Natural killer cell treated with Interleukin-12 subunit alpha and Interleukin-12 subunit beta and Interleukin-15 and Interleukin-18, amount 100 ng/mL, for 72 hours (primary cell): ENCODE results near the gene AP1B1. TPM values are rescaled to one million over a fixed set of nuclear protein-coding genes. Genes with fewer than 3 reads are reported as not detected.
A peak's percentile ranks its signal among the peaks of the same experiment; 100 is the strongest.

Experiments used
- ATAC-seq, 2 donors: fragments of 150-1000 bp; cut with Tn5 transposase in 1 of 2; sonication (Bioruptor Pico), chemical (Tn5 transposase) in 1 of 2; 2 replicates each; pipeline ENCODE4 v1.10.0; 2021
- DNase-seq: peaks from one replicate; pipeline ENCODE4 v3.0.0; 2022; ENCODE audit warnings: low spot score
- H3K27ac Mint-ChIP-seq, 2 donors: 1 replicate in 1 of 2; 2 replicates in 1 of 2; pipeline ENCODE4 v1.8.0; 2022; ENCODE audit warnings: mixed read lengths in 2 of 2, mild to moderate bottlenecking in 1 of 2, moderate library complexity in 1 of 2
- H3K27me3 Mint-ChIP-seq, 2 donors: 1 replicate in 1 of 2; 2 replicates in 1 of 2; pipeline ENCODE4 v1.8.0; 2022; ENCODE audit warnings: mixed read lengths in 2 of 2
- H3K36me3 Mint-ChIP-seq: one replicate; pipeline ENCODE4 v1.8.0; 2022; ENCODE audit warnings: mixed read lengths
- H3K4me1 Mint-ChIP-seq, 2 donors: 1 replicate in 1 of 2; 2 replicates in 1 of 2; pipeline ENCODE4 v1.8.0; 2022; ENCODE audit warnings: low read depth in 2 of 2, mixed read lengths in 2 of 2, mild to moderate bottlenecking in 1 of 2
- H3K4me3 Mint-ChIP-seq: one replicate; pipeline ENCODE4 v1.8.0; 2022; ENCODE audit warnings: mixed read lengths
- H3K9me3 Mint-ChIP-seq: 2 replicates; pipeline ENCODE4 v1.8.0; 2022; ENCODE audit warnings: mixed read lengths
- total RNA-seq, 2 donors: library from RNA; stranded (reverse); gene quantifications; one replicate each; pipeline ENCODE4 v1.2.3, GENCODE V29; 2022

The AP1B1 gene
- total RNA-seq, 2 donors from 2014 or later: 95.7 to 106 TPM

- H3K27me3 Mint-ChIP-seq: peaks cover 10 to 11% of the 10 kb centered on the region in 2 donors
- ATAC-seq (peak; percentile 29 to 54), DNase-seq (no peak)
- peak overlapping the region; percentile 72 for H3K4me3 Mint-ChIP-seq
- no peaks in the 10 kb centered on the region for H3K9me3 Mint-ChIP-seq
- peaks cover 0 to 18% of the 10 kb centered on the region in 2 donors for H3K4me1 Mint-ChIP-seq
- no peak overlapping the region for H3K27ac Mint-ChIP-seq
- no peaks in the 10 kb centered on the region for H3K36me3 Mint-ChIP-seq
Observed at GRCh38 chr22:29306835-29307595, 81.4 kb downstream of the AP1B1 start.

DNA sequence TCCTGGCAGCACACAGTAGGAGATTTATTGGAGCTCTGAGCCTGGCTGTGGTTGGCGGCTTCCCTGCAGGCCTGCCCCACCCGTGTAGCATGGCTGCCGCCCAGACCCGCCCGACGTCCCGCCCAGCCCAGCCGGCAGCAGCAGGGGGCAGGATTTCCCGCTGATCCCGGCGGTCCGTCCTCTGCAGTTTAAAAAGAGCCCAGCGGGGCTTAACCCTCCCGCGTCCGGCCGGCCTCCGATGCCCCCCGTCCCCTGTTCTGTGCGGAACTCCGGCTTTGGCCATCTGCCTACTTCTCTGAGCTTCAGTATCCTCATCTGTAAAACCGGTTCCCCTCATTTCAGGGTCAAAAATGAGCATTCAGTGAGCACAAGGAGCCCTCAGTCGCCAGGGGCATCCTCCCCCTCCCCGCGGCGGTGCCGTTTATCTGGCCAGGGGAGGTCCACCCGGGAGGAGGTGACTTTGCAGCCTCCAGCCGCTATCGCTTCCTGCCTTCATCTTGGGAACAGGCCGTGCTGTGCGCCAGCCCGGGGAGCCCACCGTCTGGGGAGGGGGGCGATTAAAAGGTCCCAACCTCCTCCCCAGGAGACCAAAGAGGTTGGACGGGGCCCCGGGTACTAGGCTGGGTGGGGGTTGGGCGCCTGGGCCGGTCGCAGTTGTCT is 82.1 kb downstream of the AP1B1 start, which contains the start of gene GAS2L1:
Gene GAS2L1, plus strand, starts transcription at position 476 of the 660 bp plus-strand sequence. CDS start 1,456 bp downstream, outside the sequence.
- H3K9me3 Mint-ChIP-seq: no peaks in the 10 kb centered on the region
- H3K27me3 Mint-ChIP-seq: peaks cover 9 to 11% of the 10 kb centered on the region in 2 donors

GRCh38 chr22:29305836-29306174 is 82.6 kb downstream of the AP1B1 start:
- no peak for ATAC-seq
- Mint-ChIP-seq H3K36me3 (peaks cover 5% of the 10 kb centered on the region), H3K4me3 (peak overlapping the region; percentile 72), H3K4me1 (peaks cover 0 to 25% of the 10 kb centered on the region in 2 donors), H3K27ac (no peak overlapping the region), H3K9me3 (no peaks in the 10 kb centered on the region), H3K27me3 (peaks cover 9 to 11% of the 10 kb centered on the region in 2 donors)
- DNase-seq: no peak

More for the DNA sequence above, 82.1 kb downstream of the AP1B1 start, which contains the start of gene GAS2L1:
- DNase-seq (no peak), ATAC-seq (peak; percentile 46 to 47)
- Mint-ChIP-seq H3K4me1 (peaks cover 0 to 21% of the 10 kb centered on the region in 2 donors), H3K36me3 (no peaks in the 10 kb centered on the region), H3K4me3 (peak within 1 kb of the TSS; percentile 72), H3K27ac (no peak within 1 kb of the TSS)

DNA sequence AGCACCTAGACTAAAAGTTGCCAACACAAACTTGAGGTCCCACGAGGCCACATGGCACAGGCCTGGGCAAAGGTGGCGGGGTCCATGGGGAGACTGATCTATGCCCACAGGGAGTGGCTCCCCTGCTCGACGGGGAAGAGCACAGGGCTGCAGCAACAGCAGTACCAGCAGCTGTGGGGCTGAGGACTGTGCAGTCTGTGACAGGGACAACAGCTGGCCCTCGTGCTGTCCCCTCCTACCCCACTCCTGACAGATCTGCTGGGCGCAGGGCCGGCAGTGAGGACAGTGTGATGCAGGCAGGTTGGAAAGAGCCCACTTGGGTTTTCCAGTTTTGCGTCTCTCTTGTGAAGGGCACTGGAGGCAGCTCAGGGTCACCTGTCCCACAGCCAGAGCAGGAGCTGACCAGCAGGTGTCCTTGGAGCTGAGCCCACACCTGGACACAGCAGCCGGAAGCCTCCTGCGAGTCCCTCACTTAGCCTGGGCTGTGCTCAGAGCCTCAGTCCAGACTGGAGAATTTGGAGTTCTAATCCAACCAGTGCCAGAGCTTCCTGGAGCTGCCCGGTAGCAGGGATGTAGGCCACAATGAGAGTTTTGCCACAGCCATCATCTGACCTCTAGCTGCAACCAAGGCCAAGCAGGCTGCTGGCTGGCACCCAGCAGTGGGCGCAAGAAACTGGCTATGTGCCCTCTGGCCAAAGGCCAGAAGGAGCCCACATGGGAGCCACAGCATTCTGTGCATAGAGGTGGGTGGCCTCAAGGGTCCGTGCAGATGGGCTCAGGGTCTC is 85.5 kb downstream of the AP1B1 start:
- H3K4me1 Mint-ChIP-seq: peaks cover 0 to 35% of the 10 kb centered on the region in 2 donors
- H3K36me3 Mint-ChIP-seq: peaks cover 17% of the 10 kb centered on the region
- no peak overlapping the region for H3K27ac Mint-ChIP-seq
- no peaks in the 10 kb centered on the region for H3K9me3 Mint-ChIP-seq
- ATAC-seq (peak in 1 of 2 donors; percentile 7), DNase-seq (no peak)
- peaks cover 9 to 11% of the 10 kb centered on the region in 2 donors for H3K27me3 Mint-ChIP-seq
- H3K4me3 Mint-ChIP-seq: no peak overlapping the region

- ATAC-seq (no peak), DNase-seq (no peak)
- H3K27me3 Mint-ChIP-seq: peaks cover 7 to 11% of the 10 kb centered on the region in 2 donors
- H3K4me1 Mint-ChIP-seq: peaks cover 0 to 38% of the 10 kb centered on the region in 2 donors
- no peak overlapping the region for H3K4me3 Mint-ChIP-seq
- no peak overlapping the region for H3K27ac Mint-ChIP-seq
- H3K9me3 Mint-ChIP-seq: no peaks in the 10 kb centered on the region
- peaks cover 22% of the 10 kb centered on the region for H3K36me3 Mint-ChIP-seq
Observed at GRCh38 chr22:29302402-29302680, 86.0 kb downstream of the AP1B1 start.

DNA sequence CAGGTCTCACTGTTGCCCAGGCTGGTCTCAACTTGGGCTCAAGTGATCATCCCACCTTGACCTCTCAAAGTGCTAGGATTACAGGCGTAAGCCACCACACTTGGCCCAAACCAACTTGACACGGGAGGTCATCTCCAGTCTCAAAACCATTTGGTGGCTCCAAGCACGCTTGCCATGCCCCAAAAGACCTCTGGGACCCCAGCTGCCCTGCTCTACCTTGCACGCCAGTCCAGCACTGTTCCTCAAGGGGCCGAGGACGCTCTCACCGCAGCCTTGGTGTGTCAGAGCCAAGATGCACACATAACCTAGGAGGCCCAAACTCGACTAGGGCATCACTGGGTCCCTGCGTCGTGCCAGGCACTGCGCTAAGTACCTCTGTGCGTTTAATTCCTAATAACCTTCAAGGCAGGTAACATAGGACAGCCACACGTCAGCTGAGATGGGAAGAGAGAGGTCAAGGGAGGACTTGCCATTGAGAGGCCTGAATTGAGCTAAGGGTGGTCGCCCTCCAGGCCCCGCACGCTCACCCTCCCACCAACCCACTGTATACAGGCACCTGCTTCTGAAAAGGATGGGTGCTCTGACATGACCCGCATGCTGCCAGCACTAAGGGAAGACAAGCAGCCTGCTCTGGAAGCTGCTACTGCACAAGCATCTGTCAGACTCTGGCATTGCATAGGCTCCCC is 86.5 kb downstream of the AP1B1 start:
- peaks cover 24% of the 10 kb centered on the region for H3K36me3 Mint-ChIP-seq
- H3K9me3 Mint-ChIP-seq: no peaks in the 10 kb centered on the region
- H3K4me1 Mint-ChIP-seq: peaks cover 0 to 37% of the 10 kb centered on the region in 2 donors
- H3K27me3 Mint-ChIP-seq: peaks cover 6 to 11% of the 10 kb centered on the region in 2 donors
- DNase-seq (no peak), ATAC-seq (no peak)
- H3K27ac Mint-ChIP-seq: no peak overlapping the region
- H3K4me3 Mint-ChIP-seq: no peak overlapping the region

DNA sequence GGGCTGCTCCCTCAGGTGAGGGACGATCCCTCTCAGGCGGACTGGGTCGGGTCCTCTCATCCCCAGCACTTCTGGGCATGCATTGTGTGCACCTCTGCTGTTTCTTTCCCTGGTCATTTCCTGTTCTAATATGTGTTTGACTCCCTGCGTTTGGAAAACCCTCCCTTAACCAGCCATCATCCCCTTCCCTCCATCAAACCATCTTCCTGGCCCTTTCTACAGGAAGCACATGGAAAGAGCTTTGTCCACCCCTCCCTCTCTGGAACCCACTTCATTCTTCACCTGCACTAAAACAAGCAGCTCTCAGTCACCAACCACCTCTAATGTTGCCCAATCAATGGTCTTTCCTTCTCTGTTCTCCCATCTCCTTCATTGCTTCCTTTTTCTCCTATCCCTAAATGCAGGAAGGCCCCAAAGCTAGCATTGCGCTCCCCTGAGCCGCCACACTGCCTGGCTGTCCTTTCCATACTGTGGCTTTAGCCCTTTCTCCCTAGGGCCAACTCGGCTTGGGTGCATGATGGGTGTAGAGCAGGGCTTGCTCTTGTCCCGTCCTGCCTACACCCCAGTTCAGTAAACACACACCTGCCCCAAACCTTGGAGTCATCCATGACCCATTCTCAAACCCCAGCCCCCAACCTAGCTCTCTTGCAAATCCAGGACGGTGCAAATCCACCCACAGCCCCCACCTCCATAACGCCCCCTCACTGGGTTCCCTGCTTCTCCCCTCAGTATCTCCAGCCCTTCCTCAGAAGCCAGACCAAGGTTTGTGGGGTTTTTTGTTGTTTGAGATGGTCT is 87.4 kb downstream of the AP1B1 start:
- peaks cover 25% of the 10 kb centered on the region for H3K36me3 Mint-ChIP-seq
- no peak for ATAC-seq
- no peak for DNase-seq
- H3K4me3 Mint-ChIP-seq: no peak overlapping the region
- H3K9me3 Mint-ChIP-seq: no peaks in the 10 kb centered on the region
- peaks cover 6 to 8% of the 10 kb centered on the region in 2 donors for H3K27me3 Mint-ChIP-seq
- H3K27ac Mint-ChIP-seq: peak overlapping the region in 1 of 2 donors; percentile 63
- peaks cover 0 to 35% of the 10 kb centered on the region in 2 donors for H3K4me1 Mint-ChIP-seq

GRCh38 chr22:29300467-29300806 is 87.9 kb downstream of the AP1B1 start:
- Mint-ChIP-seq H3K9me3 (no peaks in the 10 kb centered on the region), H3K4me1 (peaks cover 0 to 33% of the 10 kb centered on the region in 2 donors), H3K27ac (peak overlapping the region in 1 of 2 donors; percentile 63), H3K36me3 (peaks cover 30% of the 10 kb centered on the region), H3K27me3 (peaks cover 2 to 6% of the 10 kb centered on the region in 2 donors), H3K4me3 (no peak overlapping the region)
- ATAC-seq: no peak
- no peak for DNase-seq

GRCh38 chr22:29299136-29299900 is 89.1 kb downstream of the AP1B1 start:
- Mint-ChIP-seq H3K36me3 (peaks cover 30% of the 10 kb centered on the region), H3K4me1 (peaks cover 0 to 25% of the 10 kb centered on the region in 2 donors), H3K27me3 (no peaks in the 10 kb centered on the region), H3K9me3 (no peaks in the 10 kb centered on the region), H3K4me3 (no peak overlapping the region), H3K27ac (peak overlapping the region; percentile 61 to 62)
- no peak for ATAC-seq
- no peak for DNase-seq

DNA sequence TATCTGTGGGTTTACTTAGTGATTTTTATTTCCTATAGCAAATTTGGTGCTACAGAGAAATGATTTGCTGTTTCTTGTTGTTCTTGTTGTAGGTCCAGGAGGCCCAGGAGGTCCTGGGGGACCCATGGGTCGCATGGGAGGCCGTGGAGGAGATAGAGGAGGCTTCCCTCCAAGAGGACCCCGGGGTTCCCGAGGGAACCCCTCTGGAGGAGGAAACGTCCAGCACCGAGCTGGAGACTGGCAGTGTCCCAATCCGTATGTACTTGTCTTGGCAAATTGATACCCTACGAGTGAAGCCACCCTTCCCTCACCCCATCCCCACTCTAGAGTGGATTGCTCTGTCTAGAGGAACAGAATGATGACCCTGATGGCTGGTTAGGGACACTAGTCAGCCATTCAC is 89.7 kb downstream of the AP1B1 start:
- no peak overlapping the region for H3K4me3 Mint-ChIP-seq
- peaks cover 0 to 22% of the 10 kb centered on the region in 2 donors for H3K4me1 Mint-ChIP-seq
- H3K9me3 Mint-ChIP-seq: no peaks in the 10 kb centered on the region
- no peaks in the 10 kb centered on the region for H3K27me3 Mint-ChIP-seq
- DNase-seq (no peak), ATAC-seq (no peak)
- no peak overlapping the region for H3K27ac Mint-ChIP-seq
- H3K36me3 Mint-ChIP-seq: peaks cover 30% of the 10 kb centered on the region

DNA sequence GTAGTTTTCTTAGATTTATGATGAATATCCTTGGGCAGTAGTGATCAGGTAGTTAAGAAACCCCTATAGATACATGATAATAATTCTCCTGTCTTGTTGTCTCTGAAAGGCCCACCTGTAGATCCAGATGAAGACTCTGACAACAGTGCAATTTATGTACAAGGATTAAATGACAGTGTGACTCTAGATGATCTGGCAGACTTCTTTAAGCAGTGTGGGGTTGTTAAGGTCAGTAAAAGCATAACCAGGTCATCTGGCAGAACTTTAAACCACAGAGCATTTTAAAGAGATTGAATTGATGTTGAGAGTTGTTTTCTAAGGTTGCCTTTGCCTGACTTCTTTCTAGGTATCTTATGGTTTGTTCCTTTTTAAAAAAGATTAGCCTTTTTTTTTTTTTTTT is 96.0 kb downstream of the AP1B1 start:
- no peaks in the 10 kb centered on the region for H3K27me3 Mint-ChIP-seq
- peaks cover 43% of the 10 kb centered on the region for H3K36me3 Mint-ChIP-seq
- H3K9me3 Mint-ChIP-seq: no peaks in the 10 kb centered on the region
- H3K27ac Mint-ChIP-seq: no peak overlapping the region
- H3K4me3 Mint-ChIP-seq: no peak overlapping the region
- H3K4me1 Mint-ChIP-seq: peaks cover 17 to 18% of the 10 kb centered on the region in 2 donors
- DNase-seq: no peak
- no peak for ATAC-seq

DNA sequence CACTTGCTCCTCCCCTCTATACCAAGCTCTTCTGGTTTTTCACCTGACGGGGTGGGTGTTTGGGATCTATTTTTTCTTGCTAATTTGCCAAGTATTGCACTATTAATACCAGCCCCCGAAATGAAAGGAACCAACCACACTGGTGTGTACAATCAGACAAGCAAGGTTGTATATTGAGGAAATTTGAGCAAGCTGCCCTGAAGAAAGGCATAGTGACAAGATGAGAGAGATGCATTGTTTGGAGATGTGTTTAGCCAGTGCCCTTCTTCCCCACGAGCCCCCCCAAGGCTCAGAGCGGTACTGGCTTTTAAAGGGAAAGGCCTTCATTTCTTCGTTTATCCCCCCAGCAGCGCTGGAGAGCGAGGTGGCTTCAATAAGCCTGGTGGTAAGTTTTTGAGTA is 97.2 kb downstream of the AP1B1 start:
- H3K27me3 Mint-ChIP-seq: no peaks in the 10 kb centered on the region
- no peak for ATAC-seq
- peaks cover 52% of the 10 kb centered on the region for H3K36me3 Mint-ChIP-seq

More for the DNA sequence above, 97.2 kb downstream of the AP1B1 start:
- Mint-ChIP-seq H3K4me3 (no peak overlapping the region), H3K9me3 (no peaks in the 10 kb centered on the region), H3K4me1 (peaks cover 18 to 22% of the 10 kb centered on the region in 2 donors), H3K27ac (no peak overlapping the region)
- no peak for DNase-seq
